GM19240 (cell line): ENCODE measurements around the gene CATSPERE.
"Not testable (repeated sequence)": the region's sequence is repeated elsewhere in the genome, so short reads cannot be mapped to it uniquely, and the experiment has no call there.

ENCODE experiments used
- DNase-seq: peaks from one replicate; pipeline ENCODE4 v3.0.0; 2011; ENCODE audit warnings: low spot score; ENCODE audit not compliant: insufficient read length

The CATSPERE gene

GRCh38 chr1:244545511-244545910 lies 84.4 kb downstream of the CATSPERE start:
- no peak for DNase-seq

DNA sequence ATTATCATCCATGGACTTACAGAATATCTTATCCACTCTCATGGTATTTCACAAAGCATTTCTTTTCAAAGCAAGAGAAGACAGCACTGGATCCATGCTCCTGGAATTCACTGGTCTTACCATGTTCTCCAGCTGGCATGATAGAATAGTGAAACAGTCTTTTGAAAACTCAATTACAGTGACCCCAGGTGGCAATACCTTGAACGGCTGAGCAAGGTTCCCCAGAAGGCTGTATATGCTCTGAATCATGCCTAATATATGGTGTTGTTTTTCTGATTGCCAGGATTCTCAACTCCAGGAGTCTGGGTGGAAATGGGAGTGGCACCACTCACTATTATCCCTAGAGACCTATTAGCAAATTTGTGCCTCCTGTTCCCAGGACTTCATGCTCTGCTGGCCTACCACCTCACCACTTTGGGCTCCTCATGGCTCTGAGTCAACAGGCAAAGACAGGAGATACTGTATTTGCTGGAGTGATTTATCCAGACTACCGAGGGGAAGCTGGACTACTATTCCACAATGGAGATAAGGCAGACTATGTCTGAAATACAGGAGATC lies 87.6 kb downstream of the CATSPERE start:
- no peak for DNase-seq

DNA sequence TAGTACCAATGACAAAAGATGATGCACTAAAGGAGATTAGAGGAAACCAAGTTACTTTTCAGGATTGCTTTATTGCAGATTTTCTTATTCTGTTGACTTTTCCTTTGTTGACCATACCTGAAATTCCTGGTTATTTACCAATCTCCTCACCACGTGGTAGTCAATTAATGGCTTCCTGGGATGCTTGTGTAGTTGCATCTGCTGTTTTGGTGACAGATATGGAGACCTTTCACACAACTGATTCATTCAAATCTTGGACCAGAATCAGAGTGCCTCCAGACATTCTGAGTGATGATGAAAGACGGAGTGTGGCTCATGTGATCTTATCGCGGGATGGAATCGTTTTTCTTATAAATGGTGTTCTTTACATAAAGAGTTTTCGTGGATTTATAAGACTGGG lies 91.3 kb downstream of the CATSPERE start:
- no peak for DNase-seq

GRCh38 chr1:244556263-244556662 lies 95.2 kb downstream of the CATSPERE start:
- no peak for DNase-seq

- no peak for DNase-seq
Measured at GRCh38 chr1:244557565-244557964, 96.5 kb downstream of the CATSPERE start.

DNA sequence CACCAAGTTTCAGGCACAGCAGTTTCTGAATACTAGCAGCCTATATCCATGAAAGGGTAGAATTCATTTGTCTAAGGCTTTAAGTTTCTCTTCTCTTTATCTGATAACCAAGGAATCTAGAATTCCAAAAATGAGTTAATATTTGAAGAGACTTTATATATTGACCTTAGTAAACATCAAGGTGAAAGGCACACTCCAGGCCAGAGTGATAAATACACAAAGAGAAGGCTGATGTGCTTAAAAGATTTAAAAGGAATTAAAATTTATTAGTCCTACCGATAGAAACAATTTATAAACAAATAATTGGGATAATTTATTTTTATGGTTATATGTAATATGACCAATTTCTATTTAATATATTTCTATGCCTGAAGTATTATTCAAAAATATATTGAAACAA lies 98.5 kb downstream of the CATSPERE start:
- DNase-seq, result no peak

DNA sequence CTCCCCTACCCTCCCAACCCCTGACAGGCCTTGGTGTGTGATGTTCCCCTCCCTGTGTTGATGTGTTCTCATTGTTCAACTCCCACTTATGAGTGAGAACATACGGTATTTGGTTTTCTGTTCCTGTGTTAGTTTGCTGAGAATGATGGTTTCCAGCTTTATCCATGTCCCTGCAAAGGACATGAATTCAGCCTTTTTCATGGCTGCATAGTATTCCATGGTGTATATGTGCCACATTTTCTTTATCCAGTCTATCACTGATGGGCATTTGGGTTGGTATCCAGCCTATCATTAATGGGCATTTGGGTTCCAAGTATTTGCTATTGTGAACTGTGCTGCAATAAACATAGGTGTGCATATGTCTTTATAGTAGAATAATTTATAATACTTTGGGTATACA lies 101.8 kb downstream of the CATSPERE start:
- not testable (repeated sequence) for DNase-seq

- DNase-seq, result no peak
Measured at GRCh38 chr1:244573768-244574167, 112.7 kb downstream of the CATSPERE start.

DNA sequence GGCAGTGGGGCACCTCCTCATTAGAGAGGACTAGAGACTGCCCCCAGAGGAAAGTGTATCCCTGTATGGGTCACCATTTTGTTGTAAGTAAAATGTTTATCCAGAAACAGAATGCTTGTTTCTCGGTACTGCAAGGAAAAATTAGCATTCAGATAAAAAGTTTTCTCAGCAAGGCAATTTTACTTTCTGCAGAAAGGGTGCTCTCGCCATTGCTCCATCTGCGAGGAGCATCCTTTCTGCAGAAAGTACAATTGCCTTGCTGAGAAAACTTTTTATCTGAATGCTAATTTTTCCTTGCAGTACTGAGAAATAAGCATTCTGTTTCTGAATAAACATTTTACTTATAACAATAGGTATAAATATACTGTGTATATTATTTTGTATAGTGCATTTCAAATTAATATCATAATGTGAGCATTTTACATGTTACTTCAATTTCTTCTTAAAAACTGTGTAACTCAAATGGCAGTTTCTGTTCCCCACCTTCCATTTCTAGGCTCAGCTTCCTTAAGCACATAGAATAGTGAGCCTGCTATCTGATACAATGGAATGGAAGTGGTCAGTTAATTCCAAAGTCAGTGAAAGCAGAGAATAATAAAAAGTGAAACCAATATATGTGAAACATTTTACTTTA lies 115.3 kb downstream of the CATSPERE start:
- DNase-seq, result no peak

DNA sequence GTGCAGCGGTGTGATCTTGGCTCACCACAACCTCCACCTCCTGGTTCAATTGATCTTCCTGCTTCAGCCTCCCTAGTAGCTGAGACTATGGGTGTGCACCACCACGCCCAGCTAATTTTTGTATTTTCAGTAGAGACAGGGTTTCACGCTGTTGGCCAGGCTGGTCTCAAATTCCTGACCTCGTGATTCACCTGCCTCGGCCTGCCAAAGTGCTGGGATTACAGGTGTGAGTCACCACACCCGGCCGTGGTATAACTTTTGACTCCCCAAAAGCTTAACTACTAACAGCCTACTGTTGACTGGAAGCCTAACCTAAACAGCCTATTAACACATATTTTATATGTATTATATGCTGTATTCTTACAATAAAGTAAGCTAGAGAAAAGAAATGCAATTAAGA lies 117.1 kb downstream of the CATSPERE start:
- not testable (repeated sequence) for DNase-seq

DNA sequence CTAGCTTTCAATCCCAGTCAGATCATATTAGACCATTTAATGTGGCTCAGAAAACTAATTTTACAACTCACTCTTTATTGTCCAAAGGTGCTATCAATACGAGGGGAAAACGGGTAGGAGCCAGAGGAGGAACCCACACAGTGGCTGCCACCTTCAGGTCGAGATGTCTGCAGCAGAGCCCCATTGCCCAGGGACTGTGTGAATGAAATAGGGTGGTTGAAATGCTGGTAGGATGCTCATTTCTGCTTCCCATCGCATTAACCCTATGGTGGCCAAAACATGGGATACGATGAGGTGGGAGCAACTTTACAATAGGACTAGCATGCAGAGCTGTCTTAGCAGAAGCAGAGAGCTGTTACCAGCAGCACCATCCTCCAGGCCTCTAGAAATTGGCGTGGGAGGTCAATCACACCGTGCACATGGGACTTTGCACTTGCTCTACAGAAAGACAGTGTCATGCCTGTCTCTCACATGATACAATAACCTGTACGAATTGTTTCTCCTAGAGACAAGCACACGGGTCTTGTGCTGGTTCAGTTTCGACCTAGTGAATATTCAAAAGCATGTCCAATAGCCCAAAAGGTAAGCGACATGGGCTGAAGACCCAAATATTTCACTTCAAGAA lies 122.4 kb downstream of the CATSPERE start:
- no peak for DNase-seq

DNA sequence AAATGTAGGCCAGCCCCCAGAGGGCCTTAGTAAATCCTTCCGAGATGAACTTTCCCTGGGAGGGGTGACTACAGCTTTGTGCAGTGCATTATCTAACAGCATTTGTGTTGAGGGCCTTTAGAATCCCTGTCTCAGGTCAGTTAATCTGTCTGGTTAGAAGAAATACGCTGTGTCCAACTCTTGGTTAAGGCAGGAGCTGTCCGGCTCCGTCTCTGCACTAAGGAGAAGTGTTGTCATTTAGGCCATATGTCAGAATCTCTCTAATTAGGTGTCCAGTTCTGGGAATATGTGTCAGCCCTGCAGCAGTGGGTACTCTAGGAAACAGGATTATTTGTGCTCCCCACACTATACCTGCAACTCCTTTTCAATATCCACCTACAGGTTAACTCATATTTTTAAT lies 124.8 kb downstream of the CATSPERE start:
- DNase-seq, result no peak

DNA sequence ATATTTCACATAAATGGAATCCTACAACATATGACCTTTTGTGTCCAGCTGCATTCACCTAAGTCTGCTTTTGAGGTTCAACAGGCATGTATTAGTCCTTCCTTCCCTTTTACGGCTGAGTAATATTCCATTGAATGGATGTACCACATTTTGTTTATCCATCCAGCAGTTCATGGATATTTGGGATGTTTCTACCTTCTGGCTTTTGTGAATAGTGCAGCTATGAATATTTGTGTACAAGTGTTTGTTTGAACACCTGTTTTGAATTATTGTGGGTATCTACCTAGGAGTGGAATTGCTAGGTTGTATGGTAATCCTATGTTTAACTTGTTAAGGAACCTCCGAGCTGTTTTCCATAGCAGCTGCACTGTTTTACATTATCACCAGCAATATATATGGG lies 129.6 kb downstream of the CATSPERE start:
- no peak for DNase-seq

DNA sequence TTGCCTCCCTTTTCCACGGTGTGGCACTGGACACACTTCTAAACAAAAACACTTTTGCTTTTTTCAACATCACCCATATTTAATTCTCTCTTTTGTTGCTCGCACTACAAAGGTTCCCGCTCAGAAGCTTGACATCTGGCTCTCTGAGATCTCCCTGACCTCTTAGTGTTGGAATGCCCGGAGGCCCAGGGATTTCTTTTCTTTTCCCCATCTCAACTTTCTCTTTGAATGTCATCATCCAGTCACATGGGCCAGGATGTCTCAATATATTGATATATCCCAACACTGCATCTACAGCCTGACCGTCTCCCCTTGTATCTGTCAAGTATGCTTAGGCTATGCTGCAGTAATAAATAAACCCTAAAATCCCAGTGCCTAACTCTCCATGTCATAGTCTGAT lies 137.5 kb downstream of the CATSPERE start:
- no peak for DNase-seq

DNA sequence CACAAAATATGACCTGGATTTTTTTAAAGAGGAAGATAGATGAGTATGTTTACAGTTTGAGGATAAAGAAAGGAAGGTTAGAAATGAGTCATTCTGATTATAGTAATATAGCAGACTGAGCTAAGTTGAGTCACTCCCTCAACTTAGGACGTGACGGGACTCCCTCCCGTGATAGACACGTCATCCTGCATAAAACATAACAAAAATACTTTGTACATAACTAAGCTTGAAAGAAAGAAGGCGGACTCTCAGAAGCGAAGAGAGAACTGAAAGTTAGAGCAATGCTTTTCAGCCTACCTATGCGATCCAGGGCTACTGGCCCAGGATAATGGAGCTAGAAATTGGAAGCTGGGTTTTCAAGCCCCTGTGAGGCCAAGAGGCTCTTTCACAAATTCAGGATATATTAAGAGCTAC lies 138.9 kb downstream of the CATSPERE start:
- DNase-seq, result peak; percentile 38

DNA sequence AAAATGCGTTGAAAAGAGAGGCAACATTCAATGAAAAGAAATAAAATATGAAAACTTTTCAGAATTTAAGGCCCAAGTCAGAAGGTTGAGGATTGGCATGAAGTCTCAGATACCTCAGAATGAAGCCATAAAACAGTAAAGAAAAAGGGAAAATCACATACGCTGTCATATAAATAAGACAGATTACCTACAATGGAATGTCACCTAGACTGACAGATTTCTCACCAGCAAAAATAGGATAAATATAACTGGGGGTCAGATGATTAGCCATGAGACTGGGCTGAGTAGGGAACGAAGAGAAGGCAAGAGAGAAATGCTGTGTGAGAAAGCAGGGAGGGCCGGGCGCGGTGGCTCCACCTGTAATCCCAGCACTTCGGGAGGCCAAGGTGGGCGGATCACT lies 140.3 kb downstream of the CATSPERE start:
- no peak for DNase-seq

GRCh38 chr1:244603498-244603897 lies 142.4 kb downstream of the CATSPERE start:
- DNase-seq, result no peak

DNA sequence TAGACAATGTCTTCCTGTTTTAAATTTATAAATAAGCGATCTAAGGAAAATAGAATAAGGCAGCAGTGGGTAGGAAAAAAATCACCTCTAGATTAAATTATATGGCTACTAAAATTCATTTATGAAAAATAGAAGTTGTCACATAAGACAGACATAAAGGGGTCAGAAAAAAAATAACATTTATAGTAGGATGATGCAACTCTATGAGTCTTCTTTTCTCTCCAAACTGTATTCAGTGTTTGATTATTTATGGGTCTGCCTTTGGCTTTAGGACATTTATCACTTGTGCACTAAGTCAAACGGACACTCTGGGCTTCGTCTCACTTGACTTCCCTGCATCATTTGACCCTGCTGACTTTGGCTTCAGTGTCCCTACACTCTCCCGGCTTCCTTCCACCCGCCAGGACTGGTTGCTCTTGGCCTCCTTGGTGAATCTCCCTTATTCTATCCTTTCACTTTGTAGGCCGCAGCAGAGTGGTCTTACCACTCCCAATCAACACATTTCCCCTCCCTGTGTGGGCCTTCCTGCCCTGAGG lies 144.8 kb downstream of the CATSPERE start:
- no peak for DNase-seq

- DNase-seq, result no peak
Measured at GRCh38 chr1:244614113-244614836, 153.2 kb downstream of the CATSPERE start.

- no peak for DNase-seq
Measured at GRCh38 chr1:244614879-244615278, 153.8 kb downstream of the CATSPERE start.

- no peak for DNase-seq
Measured at GRCh38 chr1:244615301-244615700, 154.2 kb downstream of the CATSPERE start.

GRCh38 chr1:244626709-244627108 lies 165.6 kb downstream of the CATSPERE start:
- no peak for DNase-seq
